SK-N-SH (cell line): ENCODE results near the gene CPM. TPM values are rescaled to one million over a fixed set of nuclear protein-coding genes. Genes with fewer than 3 reads are reported as not detected.
"Not testable (repeated sequence)": the region's sequence is repeated elsewhere in the genome, so short reads cannot be mapped to it uniquely, and the experiment has no call there.

Experiments used
- CTCF ChIA-PET: fragments of 300-600, 350-600 bp; formaldehyde crosslinking; extraction: SDS; loops from one replicate; lab custom pipeline; 2021; lab: Yijun Ruan, JAX
- POLR2A ChIA-PET: fragments of 350-600 bp; sonication (Branson Sonifier 250); formaldehyde crosslinking; extraction: SDS; loops from one replicate; lab custom pipeline; 2020; ENCODE audit warnings: antibody characterized with exemption, inconsistent platforms; lab: Yijun Ruan, JAX
- DNase-seq: peaks from one replicate; pipeline ENCODE4 v3.0.0; 2012
- H2AFZ ChIP-seq: fragments of 200-600 bp; sonication (generic); 2 replicates; pipeline ENCODE4 v1.8.1; 2016; ENCODE audit warnings: antibody characterized with exemption, mild to moderate bottlenecking, low read depth
- H3F3A ChIP-seq: fragments of 200-600 bp; sonication (generic); replicated peaks from 2 replicates; pipeline ENCODE3; 2016; ENCODE audit warnings: antibody characterized with exemption, mild to moderate bottlenecking; ENCODE audit not compliant: insufficient read depth
- H3K27ac ChIP-seq, 2 experiments: fragments of 200-500 bp in 1 of 2; fragments of 200-600 bp in 1 of 2; sonication (Bioruptor generic) in 1 of 2; sonication (generic), shearing (Covaris generic) in 1 of 2; 2 replicates each; pipeline versions ENCODE4 v1.5.1 to v1.6.1; 2014 to 2016; ENCODE audit warnings: low read depth in 2 of 2, inconsistent platforms in 1 of 2, low read length in 1 of 2, mild to moderate bottlenecking in 1 of 2, mixed read lengths in 1 of 2
- H3K27me3 ChIP-seq: fragments of 200-600 bp; sonication (generic), shearing (Covaris generic); 2 replicates; pipeline ENCODE4 v1.6.1; 2016; ENCODE audit warnings: mixed run types; ENCODE audit not compliant: insufficient read depth
- H3K36me3 ChIP-seq, 2 experiments: fragments of 200-500 bp in 1 of 2; fragments of 200-600 bp in 1 of 2; sonication (Bioruptor generic) in 1 of 2; sonication (generic) in 1 of 2; replicated peaks in 1 of 2; 2 replicates each; pipeline versions ENCODE3 to v1.5.1; 2014 to 2016; ENCODE audit warnings: low read length in 1 of 2, mild to moderate bottlenecking in 1 of 2; ENCODE audit not compliant: insufficient read depth in 2 of 2, control insufficient read depth in 1 of 2
- H3K4me1 ChIP-seq, 2 experiments: fragments of 200-500 bp in 1 of 2; fragments of 200-600 bp in 1 of 2; sonication (Bioruptor generic) in 1 of 2; sonication (generic), shearing (Covaris generic) in 1 of 2; 2 replicates each; pipeline versions ENCODE4 v1.5.1 to v1.6.1; 2014 to 2016; ENCODE audit warnings: low read depth in 1 of 2, low read length in 1 of 2, mixed run types in 1 of 2; ENCODE audit not compliant: insufficient read depth in 2 of 2, control insufficient read depth in 1 of 2
- H3K4me2 ChIP-seq: fragments of 200-600 bp; sonication (generic), shearing (Covaris generic); 2 replicates; pipeline ENCODE4 v1.6.1; 2017; ENCODE audit warnings: mixed run types
- H3K4me3 ChIP-seq, 2 experiments: fragments of 200-500 bp in 1 of 2; fragments of 200-600 bp in 1 of 2; sonication (Bioruptor generic) in 1 of 2; sonication (generic), shearing (Covaris generic) in 1 of 2; 2 replicates each; pipeline versions ENCODE4 v1.5.1 to v1.8.1; 2014 to 2016; ENCODE audit warnings: low read depth in 2 of 2, inconsistent platforms in 1 of 2, low read length in 1 of 2, mild to moderate bottlenecking in 1 of 2, mixed read lengths in 1 of 2, moderate library complexity in 1 of 2
- H3K79me2 ChIP-seq: fragments of 200-600 bp; sonication (generic); 2 replicates; pipeline ENCODE4 v1.8.1; 2017; ENCODE audit warnings: mild to moderate bottlenecking; ENCODE audit not compliant: insufficient read depth
- H3K9ac ChIP-seq: fragments of 200-600 bp; sonication (generic); 2 replicates; pipeline ENCODE4 v1.6.1; 2017; ENCODE audit warnings: mixed run types
- H3K9me2 ChIP-seq: fragments of 200-600 bp; sonication (generic); 2 replicates; pipeline ENCODE4 v1.6.1; 2017; ENCODE audit warnings: mixed run types
- H3K9me3 ChIP-seq: fragments of 200-600 bp; sonication (generic); 2 replicates; pipeline ENCODE4 v1.6.1; 2017; ENCODE audit warnings: mixed run types, mild to moderate bottlenecking, moderate library complexity
- H4K20me1 ChIP-seq: fragments of 200-600 bp; sonication (generic); 2 replicates; pipeline ENCODE4 v1.6.1; 2017; ENCODE audit warnings: mild to moderate bottlenecking, mixed run types; ENCODE audit not compliant: insufficient read depth
- CHD2 ChIP-seq: fragments of 150-350 bp; IDR thresholded peaks from 2 replicates; pipeline ENCODE4 v1.6.1; 2018; ENCODE audit warnings: low read length; ENCODE audit not compliant: partially characterized antibody
- EP300 ChIP-seq, 2 experiments: IDR thresholded peaks; 2 replicates each; pipeline versions ENCODE4 v1.4.0 to v1.6.1; 2012; ENCODE audit warnings: borderline replicate concordance in 1 of 2, low read depth in 1 of 2, low read length in 1 of 2
- EZH2phosphoT487 ChIP-seq: fragments of 200-600 bp; sonication (generic); IDR thresholded peaks from 2 replicates; pipeline ENCODE4 v1.6.1; 2017; ENCODE audit warnings: low read depth, mixed run types, mild to moderate bottlenecking, antibody characterized with exemption, moderate library complexity, borderline replicate concordance
- FOSL2 ChIP-seq: IDR thresholded peaks from 2 replicates; pipeline ENCODE4 v1.4.0; 2012; ENCODE audit warnings: low read depth, mild to moderate bottlenecking, moderate library complexity, borderline replicate concordance
- GABPA ChIP-seq: IDR thresholded peaks from 2 replicates; pipeline ENCODE4 v1.4.0; 2012; ENCODE audit warnings: low read depth, mild to moderate bottlenecking
- JUND ChIP-seq: IDR thresholded peaks from 2 replicates; pipeline ENCODE4 v1.4.0; 2012
- MEF2A ChIP-seq: IDR thresholded peaks from 2 replicates; pipeline ENCODE4 v1.4.0; 2012; ENCODE audit warnings: low read depth, borderline replicate concordance
- MXI1 ChIP-seq: IDR thresholded peaks from 2 replicates; pipeline ENCODE4 v1.6.1; 2012; ENCODE audit warnings: mild to moderate bottlenecking, low read depth, low read length, improper control_type of control experiment
- NFIC ChIP-seq: IDR thresholded peaks from 2 replicates; pipeline ENCODE4 v1.4.0; 2012; ENCODE audit warnings: borderline replicate concordance
- NRF1 ChIP-seq: IDR thresholded peaks from 2 replicates; pipeline ENCODE4 v1.6.1; 2012; ENCODE audit warnings: low read depth, mild to moderate bottlenecking, low read length
- RFX5 ChIP-seq: IDR thresholded peaks from 2 replicates; pipeline ENCODE4 v1.6.1; 2012; ENCODE audit warnings: mild to moderate bottlenecking, improper control_type of control experiment, low read length
- RXRA ChIP-seq: IDR thresholded peaks from 2 replicates; pipeline ENCODE4 v1.4.0; 2012; ENCODE audit warnings: low read depth, mild to moderate bottlenecking, borderline replicate concordance
- TEAD4 ChIP-seq: IDR thresholded peaks from 2 replicates; pipeline ENCODE4 v1.4.0; 2012; ENCODE audit warnings: mild to moderate bottlenecking, borderline replicate concordance; ENCODE audit not compliant: insufficient read depth
- YY1 ChIP-seq: IDR thresholded peaks from 2 replicates; pipeline ENCODE4 v1.4.0; 2012; ENCODE audit warnings: low read depth, mild to moderate bottlenecking
- WGBS: methylation state at CpG from one replicate; pipeline ENCODE4 v1.1.6; 2017; ENCODE audit warnings: low lambda C conversion rate; 5-methylcytosine and 5-hydroxymethylcytosine counted together
- polyA plus RNA-seq, 3 experiments: library from polyadenylated mRNA; depleted of rRNA; stranded (reverse); fragments of >200 nt; gene quantifications; 2 replicates each; pipeline ENCODE4 v1.2.3, GENCODE V29; 2012
- TF ChIP-seq, protein P1 (sequence below): IDR thresholded peaks from 2 replicates; pipeline ENCODE4; 2012

The CPM gene
- polyA plus RNA-seq, 1 of the 3 experiments (the other 2 are of a cell fraction): 10.8 TPM

DNA sequence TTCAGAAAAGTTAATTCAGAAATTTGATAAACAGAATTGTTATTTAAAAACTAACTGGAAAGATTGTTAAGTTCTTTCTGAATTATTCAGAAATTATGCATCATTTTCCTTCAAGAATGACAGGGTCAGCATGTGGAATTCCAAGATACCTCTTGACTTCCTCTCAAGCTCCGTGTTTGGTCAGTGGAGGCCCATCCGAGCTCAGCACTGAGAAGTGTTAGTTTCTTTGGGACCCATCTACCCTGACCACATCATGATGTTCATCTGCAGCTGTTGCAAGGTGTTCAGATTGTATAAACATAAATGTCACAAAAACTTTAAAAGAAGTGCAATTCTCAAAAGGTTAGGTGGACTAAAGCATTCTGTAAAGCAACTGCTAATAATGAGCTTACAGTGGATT lies 91.3 kb downstream of the CPM start:
- H4K20me1 ChIP-seq: peaks cover 85% of the 10 kb centered on the region
- no peak overlapping the region; a peak in 1 of 4 replicates for H3K27ac ChIP-seq
- no peaks in the 10 kb centered on the region for H3K9me2 ChIP-seq
- H3K4me3 ChIP-seq: no peak overlapping the region
- POLR2A ChIA-PET: no interaction called here
- no peak overlapping the region for H2AFZ ChIP-seq
- CTCF ChIA-PET: interaction anchor here (1.3 to 4.8 kb wide), 2 partner anchors 11 to 21 kb away, joined by 3 to 30 read pairs; no protein-coding TSS in a partner anchor
- no peak overlapping the region for H3K4me2 ChIP-seq
- TF ChIP-seq, protein P1, sequence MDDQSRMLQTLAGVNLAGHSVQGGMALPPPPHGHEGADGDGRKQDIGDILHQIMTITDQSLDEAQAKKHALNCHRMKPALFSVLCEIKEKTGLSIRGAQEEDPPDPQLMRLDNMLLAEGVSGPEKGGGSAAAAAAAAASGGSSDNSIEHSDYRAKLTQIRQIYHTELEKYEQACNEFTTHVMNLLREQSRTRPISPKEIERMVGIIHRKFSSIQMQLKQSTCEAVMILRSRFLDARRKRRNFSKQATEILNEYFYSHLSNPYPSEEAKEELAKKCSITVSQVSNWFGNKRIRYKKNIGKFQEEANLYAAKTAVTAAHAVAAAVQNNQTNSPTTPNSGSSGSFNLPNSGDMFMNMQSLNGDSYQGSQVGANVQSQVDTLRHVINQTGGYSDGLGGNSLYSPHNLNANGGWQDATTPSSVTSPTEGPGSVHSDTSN: no peak
- TF ChIP-seq GABPA (no peak), JUND (no peak), MEF2A (no peak), YY1 (no peak), EZH2phosphoT487 (no peak), MXI1 (no peak), RXRA (no peak)
- 92% methylated on average over 2 of the region's 2 CpGs for WGBS
- H3F3A ChIP-seq: peaks cover 79% of the 10 kb centered on the region
- no peak for DNase-seq
- no peaks in the 10 kb centered on the region for H3K4me1 ChIP-seq
- H3K9ac ChIP-seq: no peak overlapping the region
- H3K27me3 ChIP-seq: no peaks in the 10 kb centered on the region
- peaks cover 67 to 81% of the 10 kb centered on the region in 2 experiments for H3K36me3 ChIP-seq
- peaks cover 37% of the 10 kb centered on the region for H3K79me2 ChIP-seq
- no peaks in the 10 kb centered on the region for H3K9me3 ChIP-seq

GRCh38 chr12:68841175-68841574 lies 91.8 kb downstream of the CPM start:
- H3K4me2 ChIP-seq, POLR2A ChIA-PET, H3K9ac ChIP-seq, H3K27ac ChIP-seq, H3K9me2 ChIP-seq, H3K9me3 ChIP-seq, DNase-seq, H3K27me3 ChIP-seq, H3K4me1 ChIP-seq, H2AFZ ChIP-seq, H3K4me3 ChIP-seq: not testable (repeated sequence)
- CTCF ChIA-PET: interaction anchor here (1.3 to 4.8 kb wide), 2 partner anchors 11 to 20 kb away, joined by 3 to 30 read pairs; no protein-coding TSS in a partner anchor
- Histone ChIP-seq H3F3A (peaks cover 83% of the 10 kb centered on the region), H4K20me1 (peaks cover 90% of the 10 kb centered on the region), H3K79me2 (peaks cover 43% of the 10 kb centered on the region), H3K36me3 (peaks cover 73 to 86% of the 10 kb centered on the region in 2 experiments)
- whole genome bisulfite sequencing: 95% methylated on average over 5 of the region's 5 CpGs

- no peaks in the 10 kb centered on the region for H3K27me3 ChIP-seq
Observed at GRCh38 chr12:68839183-68840147, 93.5 kb downstream of the CPM start.

More at GRCh38 chr12:68839183-68840147, 93.5 kb downstream of the CPM start:
- H3K79me2 ChIP-seq: peaks cover 55% of the 10 kb centered on the region
- no peak overlapping the region for H3K9ac ChIP-seq
- TF ChIP-seq EZH2phosphoT487: no peak
- TF ChIP-seq RFX5: no peak
- TF ChIP-seq FOSL2: no peak
- TF ChIP-seq GABPA: no peak
- TF ChIP-seq NRF1: no peak
- TF ChIP-seq MXI1: no peak
- no peak for TF ChIP-seq TEAD4
- no peak for TF ChIP-seq EP300 (IDR thresholded peaks at IDR 0.05; ENCODE audit: borderline replicate concordance in 1 of 2, low read depth in 1 of 2, low read length in 1 of 2)
- no peak for TF ChIP-seq NFIC
- no peak for TF ChIP-seq CHD2
- H3K9me2 ChIP-seq: no peaks in the 10 kb centered on the region
- H3F3A ChIP-seq: peaks cover 87% of the 10 kb centered on the region
- no peak overlapping the region for H2AFZ ChIP-seq
- peaks cover 97% of the 10 kb centered on the region for H4K20me1 ChIP-seq
- H3K9me3 ChIP-seq: no peaks in the 10 kb centered on the region
- ChIA-PET POLR2A (no interaction called here), CTCF (interaction anchor here (1.1 kb wide), 1 partner anchor 10 kb away, joined by 5 read pairs; no protein-coding TSS in a partner anchor)
- H3K4me1 ChIP-seq: peaks cover 0 to 11% of the 10 kb centered on the region in 2 experiments; a peak in 2 of 4 replicates
- no peak overlapping the region; a peak in 1 of 4 replicates for H3K27ac ChIP-seq
- H3K4me2 ChIP-seq: no peak overlapping the region
- H3K36me3 ChIP-seq: peaks cover 90 to 94% of the 10 kb centered on the region in 2 experiments
- H3K4me3 ChIP-seq: no peak overlapping the region
- WGBS: 57% methylated on average over 2 of the region's 2 CpGs
- no peak for DNase-seq
